Skeletal muscle cell (primary cell): ENCODE results near the gene CERK.
"Not testable (repeated sequence)": the region's sequence is repeated elsewhere in the genome, so short reads cannot be mapped to it uniquely, and the experiment has no call there.

Experiments used
- DNase-seq: peaks from one replicate; pipeline ENCODE4 v3.0.0-alpha.2; 2010; ENCODE audit warnings: low read depth
- H3K4me3 ChIP-seq: 2 replicates; pipeline ENCODE4 v1.5.1; 2011; ENCODE audit warnings: low read depth, mild to moderate bottlenecking, control low read depth, low read length, moderate library complexity

The CERK gene

DNA sequence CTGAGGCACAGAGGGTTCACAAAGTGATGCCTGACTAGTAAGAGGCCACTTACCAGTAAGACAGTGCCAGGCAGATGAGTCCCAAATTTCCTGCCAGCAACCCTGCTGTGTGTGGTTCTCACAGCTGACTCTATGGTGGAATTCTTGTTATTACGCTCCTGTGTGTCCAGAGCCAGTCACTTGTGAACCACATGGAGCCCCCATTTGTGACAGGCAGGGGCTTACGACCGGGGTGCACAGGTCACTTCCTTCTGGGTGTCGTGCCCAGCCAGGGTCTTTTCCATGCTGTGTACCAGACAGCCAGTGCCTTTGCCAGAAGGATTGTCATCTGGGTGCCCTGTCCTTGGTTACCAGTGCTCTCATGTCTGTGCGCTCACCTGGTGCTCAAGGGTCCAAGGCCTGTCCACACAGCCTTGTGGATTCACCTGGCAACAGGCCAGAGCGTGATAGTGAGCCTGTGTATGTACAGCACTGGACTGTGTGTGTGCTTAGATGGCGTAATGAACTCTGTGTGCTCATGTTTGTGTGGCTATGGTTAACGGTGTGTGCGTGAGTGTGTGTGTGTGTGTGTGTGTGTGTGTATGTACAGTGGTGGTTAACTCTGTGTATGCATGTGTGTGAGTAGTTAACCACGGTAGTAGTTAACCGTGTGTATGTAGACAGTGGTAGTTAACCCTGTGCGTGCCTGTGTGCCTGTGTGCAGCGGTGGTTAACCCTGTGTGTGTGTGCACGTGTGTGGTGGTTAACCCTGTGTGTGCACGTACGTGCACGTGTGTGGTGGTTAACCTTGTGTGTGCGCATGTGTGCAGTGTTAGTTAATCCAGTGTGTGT is 99.2 kb downstream of the CERK start:
- no peak overlapping the region for H3K4me3 ChIP-seq
- no peak for DNase-seq

GRCh38 chr22:46637711-46638600 is 100.1 kb downstream of the CERK start:
- H3K4me3 ChIP-seq, result no peak overlapping the region
- DNase-seq, result no peak

DNA sequence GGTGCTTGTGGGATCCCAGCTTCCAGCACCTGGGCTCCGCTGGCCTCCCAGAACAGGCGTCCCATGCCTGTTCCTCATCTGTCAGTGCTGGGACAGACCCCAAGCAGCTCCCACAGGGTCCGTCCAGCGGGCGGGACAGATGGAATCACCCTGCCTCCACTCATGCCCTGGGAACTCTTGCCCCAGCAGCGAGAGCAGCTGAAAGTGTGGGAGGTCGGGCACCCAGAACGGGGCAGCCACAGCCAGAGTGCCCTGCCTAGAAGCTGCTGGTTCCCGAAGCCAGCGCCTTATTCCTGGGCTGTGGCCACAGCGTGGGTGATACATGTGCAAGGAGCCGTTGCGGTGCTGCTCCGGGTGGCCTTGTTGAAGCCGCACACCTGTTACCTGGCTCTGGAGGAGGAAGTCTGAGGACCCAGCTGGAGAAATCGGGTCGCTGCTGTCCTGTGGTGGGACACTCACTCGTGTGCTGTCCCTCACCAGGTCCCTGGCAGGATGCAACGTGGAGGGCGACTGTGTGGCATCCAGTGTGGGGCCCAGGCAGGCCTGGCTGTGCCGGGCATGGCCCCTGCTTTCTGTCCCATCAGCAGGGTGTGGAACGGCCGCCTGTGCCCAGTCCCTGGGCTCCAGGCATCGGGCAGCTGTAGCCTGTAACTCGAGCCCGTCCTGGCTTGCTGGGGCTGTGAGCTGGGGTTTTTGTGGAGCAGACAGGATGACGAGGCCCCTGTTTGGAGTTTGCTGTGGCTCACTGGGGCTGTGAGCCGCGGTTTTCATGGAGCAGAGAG is 101.6 kb downstream of the CERK start:
- DNase-seq, result no peak
- no peak overlapping the region for H3K4me3 ChIP-seq

GRCh38 chr22:46635756-46636155 is 102.3 kb downstream of the CERK start:
- no peak for DNase-seq
- no peak overlapping the region for H3K4me3 ChIP-seq

GRCh38 chr22:46634973-46635685 is 102.9 kb downstream of the CERK start:
- not testable (repeated sequence) for DNase-seq, H3K4me3 ChIP-seq
